NCI-H226 (cell line): ENCODE measurements around the gene AUTS2.
"Not testable (repeated sequence)": the region's sequence is repeated elsewhere in the genome, so short reads cannot be mapped to it uniquely, and the experiment has no call there.

Experiments used
- DNase-seq: peaks from one replicate; pipeline ENCODE4 v3.0.0-alpha.2; 2015

The AUTS2 gene

GRCh38 chr7:70723339-70723738, 1125.1 kb downstream of the AUTS2 start:
- no peak for DNase-seq

DNA sequence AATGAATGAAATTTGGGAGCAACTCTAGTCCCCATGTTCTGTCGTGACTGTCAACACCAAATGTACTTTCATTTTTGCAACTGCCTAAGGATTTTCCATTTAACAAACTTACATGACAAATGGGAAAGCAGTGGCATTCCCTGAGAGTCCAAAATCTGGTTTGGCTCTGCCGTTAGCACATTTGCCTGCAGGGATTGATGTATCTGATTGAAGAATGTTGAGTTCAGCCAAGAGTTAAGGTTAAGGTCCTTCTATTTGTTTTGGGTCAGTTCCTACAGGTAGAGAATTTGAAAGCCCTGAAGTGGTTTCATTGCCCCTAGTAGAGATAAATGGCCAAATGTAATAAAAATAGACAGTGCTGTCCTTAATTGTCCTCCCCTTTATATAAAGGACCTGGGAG, 1127.2 kb downstream of the AUTS2 start:
- no peak for DNase-seq

GRCh38 chr7:70726294-70726693, 1128.0 kb downstream of the AUTS2 start:
- no peak for DNase-seq

GRCh38 chr7:70726951-70727378, 1128.7 kb downstream of the AUTS2 start:
- DNase-seq, result no peak

DNA sequence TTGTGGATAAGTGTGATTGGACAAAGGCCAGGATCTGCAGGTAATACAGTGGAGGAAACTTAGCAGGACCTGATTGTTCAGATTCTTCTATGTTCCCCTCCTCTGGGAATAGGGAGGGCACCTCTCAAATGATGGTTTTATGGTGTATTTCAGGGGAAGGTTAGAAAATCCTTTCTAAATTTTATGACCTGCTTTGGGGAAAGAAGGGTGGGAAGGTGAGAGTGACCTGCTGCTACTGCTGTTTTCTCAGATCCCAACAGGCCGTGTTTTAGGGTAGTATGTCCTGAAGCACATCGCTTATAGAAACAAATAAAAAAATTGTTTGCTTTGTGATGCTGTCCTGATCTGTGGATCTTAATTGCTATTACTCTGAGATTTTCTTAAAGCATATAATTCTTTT, 1129.6 kb downstream of the AUTS2 start:
- no peak for DNase-seq

DNA sequence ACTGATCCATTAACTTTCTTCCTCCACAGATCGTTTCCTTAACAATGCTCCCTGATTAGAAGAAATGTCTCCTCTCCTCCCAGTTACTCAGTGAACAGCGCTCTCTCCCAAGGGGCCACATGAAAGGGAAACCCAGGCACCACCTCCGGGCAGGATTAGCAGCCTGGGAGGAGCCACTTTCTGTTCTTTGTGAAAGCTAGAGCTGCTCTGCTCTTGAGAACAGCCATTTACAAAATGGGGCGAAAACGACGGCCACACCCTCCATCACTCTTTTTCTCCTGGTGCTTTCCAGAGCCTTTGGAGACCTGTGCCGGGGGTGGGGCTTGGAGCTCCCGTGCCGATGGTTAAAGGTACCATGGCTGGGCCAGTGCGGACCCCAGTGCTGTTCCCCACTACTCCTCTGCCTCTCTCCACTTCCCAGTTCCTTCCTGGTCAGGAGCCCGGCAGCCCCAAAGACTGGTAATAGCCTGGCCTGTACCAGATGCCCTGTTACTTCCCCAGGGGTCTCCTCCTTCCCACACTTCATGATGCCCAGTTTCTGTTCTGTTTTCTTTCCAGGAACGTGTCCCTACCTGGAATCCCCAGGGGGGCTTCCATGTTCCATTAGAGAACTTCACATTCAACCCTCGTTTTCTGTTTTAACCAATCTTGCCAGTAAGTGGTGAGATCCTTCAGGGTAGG, 1130.7 kb downstream of the AUTS2 start:
- DNase-seq, result no peak

DNA sequence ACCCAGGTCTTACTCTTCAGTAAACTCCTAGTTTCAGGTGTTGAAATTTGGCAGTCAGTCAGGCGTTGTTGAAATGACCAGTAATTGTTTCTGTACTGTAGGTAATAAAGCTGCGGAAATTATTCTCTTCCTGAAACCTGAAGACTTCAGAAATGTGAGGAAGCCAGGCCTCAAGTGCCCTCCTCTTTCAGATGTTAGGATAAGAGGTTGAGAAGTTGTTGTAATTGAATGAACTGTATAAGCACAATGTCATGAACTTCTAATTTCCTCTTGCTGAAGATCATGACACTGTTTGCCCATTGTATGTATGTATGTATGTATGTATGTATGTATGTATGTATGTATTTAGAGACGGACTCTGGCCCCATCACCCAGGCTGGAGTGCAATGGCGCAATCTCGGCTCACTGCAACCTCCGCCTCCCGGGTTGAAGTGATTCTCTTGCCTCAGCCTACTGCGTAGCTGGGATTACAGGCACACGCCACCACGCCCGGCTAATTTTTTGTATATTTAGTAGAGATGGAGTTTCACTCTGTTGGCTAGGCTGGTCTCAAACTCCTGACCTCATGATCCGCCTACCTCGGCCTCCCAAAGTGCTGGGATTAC, 1131.4 kb downstream of the AUTS2 start:
- DNase-seq, result not testable (repeated sequence)

- DNase-seq, result no peak
Measured at GRCh38 chr7:70730451-70731110, 1132.3 kb downstream of the AUTS2 start.

DNA sequence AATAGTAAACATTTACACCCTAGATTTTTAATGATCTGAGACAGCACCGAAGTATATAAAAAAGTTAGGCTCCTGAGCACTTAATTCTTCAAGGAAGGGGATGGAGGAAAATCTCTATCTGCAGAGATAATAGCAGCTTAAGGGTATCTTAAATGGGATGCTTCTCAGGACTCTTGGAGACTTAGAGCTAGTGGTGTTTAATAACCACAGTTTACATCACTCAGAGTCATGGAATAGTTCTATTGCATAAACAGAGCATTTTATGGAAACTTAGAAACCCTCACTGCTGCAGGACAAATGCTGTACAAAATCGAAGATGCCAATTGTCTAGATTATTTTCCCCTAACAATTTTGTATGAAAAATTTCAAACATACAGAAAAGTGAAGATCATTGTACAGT, 1134.8 kb downstream of the AUTS2 start:
- no peak for DNase-seq

GRCh38 chr7:70734411-70734810, 1136.1 kb downstream of the AUTS2 start:
- no peak for DNase-seq

DNA sequence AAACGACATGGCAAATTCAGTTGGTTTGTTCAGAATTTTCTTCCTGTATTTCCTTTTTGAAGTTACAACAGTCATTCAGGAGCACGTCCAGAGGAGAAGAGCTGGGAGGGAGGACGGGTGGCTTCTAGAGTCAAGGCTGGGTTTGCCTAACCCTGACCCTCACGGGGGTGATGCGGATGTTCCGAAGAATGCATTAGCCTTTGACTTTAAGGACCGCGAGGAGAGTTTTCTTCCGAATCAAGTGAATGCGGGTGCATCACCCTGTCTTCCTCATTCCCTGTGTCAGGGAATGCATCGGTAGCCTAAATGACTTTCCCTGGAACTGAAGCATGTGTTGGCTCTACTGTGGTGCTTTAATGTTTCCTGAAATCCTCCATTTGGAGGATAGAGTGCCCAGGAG, 1137.0 kb downstream of the AUTS2 start:
- no peak for DNase-seq

- peak; percentile 49 for DNase-seq
Measured at GRCh38 chr7:70736715-70737460, 1138.6 kb downstream of the AUTS2 start.

DNA sequence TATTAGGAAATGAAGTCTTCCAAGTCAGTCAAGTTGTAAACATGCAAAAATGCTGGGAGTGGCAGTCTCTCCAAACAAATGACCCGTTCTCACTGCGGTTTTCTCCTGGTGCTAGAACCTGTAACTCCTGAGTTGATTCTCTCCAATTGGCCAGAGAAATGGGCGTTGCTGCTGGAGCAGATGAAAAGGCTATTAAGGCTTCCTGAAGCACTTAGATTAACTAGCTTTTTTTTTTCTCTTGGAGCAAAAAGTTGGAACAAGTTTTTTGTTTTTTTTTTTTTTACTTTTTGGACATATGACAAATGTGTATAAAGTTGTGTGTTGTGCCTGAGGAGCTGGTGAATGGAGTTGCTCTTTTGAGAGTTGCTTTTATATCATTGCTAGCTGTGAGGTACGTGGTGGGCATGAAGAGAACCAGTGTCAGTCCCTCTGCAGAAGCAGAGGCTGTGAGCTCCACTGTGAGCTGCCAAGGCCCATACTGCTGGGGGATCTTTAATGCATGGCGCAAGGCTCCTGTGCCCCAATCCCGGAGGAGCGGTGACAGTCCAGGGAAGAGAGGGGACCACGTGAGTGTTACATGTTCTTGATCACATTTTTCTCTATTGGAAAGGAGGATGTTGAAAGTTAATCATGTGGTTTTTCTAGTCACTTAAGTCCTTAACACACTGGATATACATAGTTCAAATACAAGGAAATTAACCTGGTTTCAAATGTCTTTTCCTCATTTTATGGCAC, 1140.0 kb downstream of the AUTS2 start:
- DNase-seq, result peak; percentile 41

DNA sequence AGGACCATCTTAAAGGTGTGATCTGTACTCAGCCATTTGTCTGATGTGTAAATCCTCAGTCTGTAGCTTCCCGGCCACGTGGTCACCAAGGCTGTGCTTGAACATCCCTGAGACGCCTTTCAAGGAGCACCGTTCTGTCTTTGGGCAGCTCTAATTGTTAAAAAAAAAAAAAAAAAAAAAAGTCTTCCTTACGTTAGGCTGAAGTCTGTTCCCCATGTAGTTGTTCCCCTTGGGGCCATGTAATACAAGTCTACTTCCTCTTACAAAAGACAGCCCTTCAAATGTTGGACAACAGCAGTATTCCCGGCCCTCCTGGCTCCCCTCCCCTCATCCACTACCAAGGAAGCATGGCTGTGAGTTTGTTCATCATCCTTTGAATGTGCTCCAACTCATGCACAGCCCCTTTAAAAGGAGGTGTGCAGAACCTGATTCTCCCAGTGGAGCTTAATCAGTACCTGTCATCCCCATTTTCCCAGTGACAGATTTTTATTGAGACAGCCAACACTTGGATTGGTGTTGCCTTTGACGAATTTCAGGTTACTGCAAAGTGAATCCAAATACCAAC, 1141.5 kb downstream of the AUTS2 start:
- no peak for DNase-seq

- no peak for DNase-seq
Measured at GRCh38 chr7:70741666-70742065, 1143.4 kb downstream of the AUTS2 start.

- DNase-seq, result no peak
Measured at GRCh38 chr7:70743531-70744325, 1145.5 kb downstream of the AUTS2 start.

- DNase-seq, result no peak
Measured at GRCh38 chr7:70744492-70744891, 1146.2 kb downstream of the AUTS2 start.

DNA sequence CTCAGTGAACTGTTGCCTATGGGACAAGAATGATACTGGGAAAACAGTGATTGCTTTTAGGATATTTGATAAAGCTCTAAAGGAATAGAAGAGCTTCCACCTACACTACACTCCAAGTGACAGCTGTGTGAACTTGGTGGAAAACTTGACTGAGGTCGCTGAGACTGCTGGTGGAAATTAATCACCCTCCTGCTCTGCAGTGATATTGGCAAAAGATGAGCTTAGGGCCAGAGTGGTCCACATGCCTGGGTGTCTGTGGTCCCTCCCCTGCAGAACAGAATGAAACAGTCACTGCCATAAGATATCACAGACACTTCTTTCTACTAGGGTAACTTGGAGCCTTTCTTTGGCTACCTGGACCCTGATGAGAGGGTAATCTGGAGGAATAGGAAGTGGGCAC, 1151.6 kb downstream of the AUTS2 start:
- no peak for DNase-seq

DNA sequence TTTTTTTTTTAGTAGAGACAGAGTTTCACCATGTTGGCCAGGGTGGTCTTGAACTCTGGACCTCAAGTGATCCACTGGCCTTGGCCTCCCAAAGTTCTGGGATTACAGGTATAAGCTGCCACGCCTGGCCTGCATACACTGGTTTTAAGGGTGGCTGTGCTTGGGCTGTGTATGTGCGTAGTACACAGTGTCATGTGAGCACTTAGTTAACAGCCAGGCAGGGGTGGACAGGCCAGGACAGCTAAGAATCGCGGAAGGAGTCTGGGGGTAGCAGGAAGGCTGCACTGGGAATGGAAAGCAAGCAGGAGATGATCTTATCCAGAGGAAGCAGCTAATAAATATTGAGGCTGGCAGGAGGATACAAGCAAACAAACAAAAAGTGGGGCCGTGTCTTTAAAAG, 1153.6 kb downstream of the AUTS2 start:
- no peak for DNase-seq

GRCh38 chr7:70752794-70753241, 1154.5 kb downstream of the AUTS2 start:
- DNase-seq, result no peak

- no peak for DNase-seq
Measured at GRCh38 chr7:70756789-70757188, 1158.5 kb downstream of the AUTS2 start.

GRCh38 chr7:70758646-70759045, 1160.4 kb downstream of the AUTS2 start:
- DNase-seq, result no peak
